ENCODE measurements around the gene ANKZF1. TPM values are rescaled to one million over a fixed set of nuclear protein-coding genes. Genes with fewer than 3 reads are reported as not detected.

The ANKZF1 gene
- total RNA-seq, 1 donor: 35.1 TPM

DNA sequence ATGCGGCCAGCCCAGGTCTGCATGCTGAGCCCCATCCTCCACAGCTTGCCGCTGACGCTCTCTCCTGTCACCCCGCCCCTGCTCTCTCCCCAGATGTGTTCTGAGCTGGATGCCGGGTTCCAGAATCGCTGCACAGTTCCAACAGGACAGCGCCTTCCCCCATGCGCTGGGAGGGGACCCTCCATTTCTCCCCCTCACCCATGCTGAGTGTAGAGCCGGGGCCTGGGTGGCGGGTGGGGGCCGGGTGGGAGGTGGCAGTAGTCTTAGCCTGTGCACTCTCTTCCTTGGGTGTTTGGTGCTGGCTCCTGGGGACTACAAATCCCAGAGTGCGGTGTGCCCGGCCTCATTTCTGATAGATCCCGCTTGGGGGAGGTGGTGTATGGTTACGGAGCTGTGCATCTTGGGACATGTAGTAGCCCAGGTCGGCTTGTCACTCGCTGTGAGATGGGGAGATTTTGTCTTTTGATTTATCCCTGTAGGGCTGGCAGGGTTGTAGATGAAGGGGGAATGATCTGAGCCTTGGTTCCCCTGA, 56.4 kb downstream of the ANKZF1 start:
- Histone ChIP-seq H3K79me2 (ENCODE audit: insufficient read depth, low read length) (peaks cover 5% of the 10 kb centered on the region), H3K36me3 (ENCODE audit: insufficient read depth, low read length) (peaks cover 30% of the 10 kb centered on the region), H3K4me3 (ENCODE audit: insufficient read depth, low read length) (no peak overlapping the region), H2AFZ (ENCODE audit: low read length) (no peak overlapping the region), H3K4me2 (ENCODE audit: insufficient read depth, low read length) (no peak overlapping the region), H3K4me1 (ENCODE audit: insufficient read depth, low read length) (peaks cover 21% of the 10 kb centered on the region), H3K27me3 (ENCODE audit: insufficient read depth, low read length) (no peaks in the 10 kb centered on the region), H4K20me1 (ENCODE audit: insufficient read depth, low read length) (peaks cover 5% of the 10 kb centered on the region), H3K9me3 (ENCODE audit: low read depth, low read length) (no peaks in the 10 kb centered on the region), H3K27ac (ENCODE audit: low read depth, low read length) (peak overlapping the region; percentile 51)
- peak; percentile 92 for DNase-seq (ENCODE audit: insufficient read length, low spot score, missing footprints)
- TF ChIP-seq, protein P1, sequence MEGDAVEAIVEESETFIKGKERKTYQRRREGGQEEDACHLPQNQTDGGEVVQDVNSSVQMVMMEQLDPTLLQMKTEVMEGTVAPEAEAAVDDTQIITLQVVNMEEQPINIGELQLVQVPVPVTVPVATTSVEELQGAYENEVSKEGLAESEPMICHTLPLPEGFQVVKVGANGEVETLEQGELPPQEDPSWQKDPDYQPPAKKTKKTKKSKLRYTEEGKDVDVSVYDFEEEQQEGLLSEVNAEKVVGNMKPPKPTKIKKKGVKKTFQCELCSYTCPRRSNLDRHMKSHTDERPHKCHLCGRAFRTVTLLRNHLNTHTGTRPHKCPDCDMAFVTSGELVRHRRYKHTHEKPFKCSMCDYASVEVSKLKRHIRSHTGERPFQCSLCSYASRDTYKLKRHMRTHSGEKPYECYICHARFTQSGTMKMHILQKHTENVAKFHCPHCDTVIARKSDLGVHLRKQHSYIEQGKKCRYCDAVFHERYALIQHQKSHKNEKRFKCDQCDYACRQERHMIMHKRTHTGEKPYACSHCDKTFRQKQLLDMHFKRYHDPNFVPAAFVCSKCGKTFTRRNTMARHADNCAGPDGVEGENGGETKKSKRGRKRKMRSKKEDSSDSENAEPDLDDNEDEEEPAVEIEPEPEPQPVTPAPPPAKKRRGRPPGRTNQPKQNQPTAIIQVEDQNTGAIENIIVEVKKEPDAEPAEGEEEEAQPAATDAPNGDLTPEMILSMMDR (IDR thresholded peaks at IDR 0.05; ENCODE audit: extremely low read depth, low read depth, low read length): no peak

Other genes starting within 250 kb of the ANKZF1 start
- gene FEV, start 244.6 kb upstream of the ANKZF1 start, total RNA-seq: not detected in 2 replicates
- gene CRYBA2, start 236.4 kb upstream of the ANKZF1 start, total RNA-seq: not detected in 2 replicates
- not detected in 2 replicates for gene CFAP65, start 188.3 kb upstream of the ANKZF1 start, total RNA-seq
- under 0.01 and 0.29 TPM in 2 replicates for gene IHH, start 168.9 kb upstream of the ANKZF1 start, total RNA-seq
- 21.7 and 23.0 TPM in 2 replicates for gene NHEJ1, start 69.0 kb upstream of the ANKZF1 start, total RNA-seq
- gene SLC23A3, start 59.8 kb upstream of the ANKZF1 start, total RNA-seq: 1.4 and 1.5 TPM in 2 replicates
- gene CNPPD1, start 52.9 kb upstream of the ANKZF1 start, total RNA-seq: 26.1 and 26.5 TPM in 2 replicates
- 109 and 121 TPM in 2 replicates for gene RETREG2, start 51.5 kb upstream of the ANKZF1 start, total RNA-seq
- 25.0 and 26.5 TPM in 2 replicates for gene ZFAND2B, start 23.0 kb upstream of the ANKZF1 start, total RNA-seq
- gene ABCB6, start 10.8 kb upstream of the ANKZF1 start, total RNA-seq: 26.2 and 28.2 TPM in 2 replicates
- 56.0 and 60.8 TPM in 2 replicates for gene ATG9A, start 170 bp upstream of the ANKZF1 start, total RNA-seq
- gene GLB1L, start 15.6 kb downstream of the ANKZF1 start, total RNA-seq: 13.0 and 21.0 TPM in 2 replicates
- gene STK16, start 15.7 kb downstream of the ANKZF1 start, total RNA-seq: 29.5 and 31.8 TPM in 2 replicates
- gene TUBA4B, start 23.4 kb downstream of the ANKZF1 start, total RNA-seq: not detected in 2 replicates
- gene TUBA4A, start 24.1 kb downstream of the ANKZF1 start, total RNA-seq: 11.9 and 13.6 TPM in 2 replicates
- 33.3 and 41.3 TPM in 2 replicates for gene DNAJB2, start 49.6 kb downstream of the ANKZF1 start, total RNA-seq
- under 0.01 and 1.2 TPM in 2 replicates for gene PTPRN, start 79.6 kb downstream of the ANKZF1 start, total RNA-seq
- gene RESP18, start 102.9 kb downstream of the ANKZF1 start, total RNA-seq: not detected in 2 replicates
- gene DNPEP, start 158.1 kb downstream of the ANKZF1 start, total RNA-seq: 60.7 and 67.3 TPM in 2 replicates
- 0.72 and 1.2 TPM in 2 replicates for gene DES, start 188.6 kb downstream of the ANKZF1 start, total RNA-seq
- gene SPEG, start 205.0 kb downstream of the ANKZF1 start, total RNA-seq: 24.2 and 26.4 TPM in 2 replicates

Measured in osteoblast (primary cell).